Gastrocnemius medialis (tissue), 4 donors: ENCODE data around the gene NOD2. TPM values are rescaled to one million over a fixed set of nuclear protein-coding genes. Genes with fewer than 3 reads are reported as not detected.

Experiments used
- ATAC-seq, 2 donors: fragments of 150-250 bp; one replicate each; pipeline ENCODE4 v1.9.1; 2016
- DNase-seq, 2 donors: peaks; one replicate each; pipeline ENCODE4 v3.0.0-alpha.2; 2019
- H3K27ac ChIP-seq, 4 donors: fragments of 200-600 bp; sonication (generic); 1 replicate in 1 of 4; 2 replicates in 3 of 4; pipeline ENCODE4 v1.5.1; 2016 to 2018; ENCODE audit warnings: mild to moderate bottlenecking in 2 of 4, moderate library complexity in 1 of 4
- H3K27me3 ChIP-seq, 3 donors: fragments of 200-600 bp; sonication (generic) in 2 of 3; 1 replicate in 1 of 3; 2 replicates in 2 of 3; pipeline versions ENCODE4 v1.5.1 to v1.6.0; 2016 to 2019; ENCODE audit warnings: mild to moderate bottlenecking in 1 of 3, moderate library complexity in 1 of 3
- H3K36me3 ChIP-seq, 2 donors: fragments of 200-600 bp; sonication (generic) in 1 of 2; one replicate each; pipeline ENCODE4 v1.5.1; 2017 to 2018
- H3K4me1 ChIP-seq, 2 donors: fragments of 200-600 bp; sonication (generic) in 1 of 2; one replicate each; pipeline ENCODE4 v1.5.1; 2016 to 2017; ENCODE audit warnings: mild to moderate bottlenecking in 2 of 2
- H3K4me3 ChIP-seq, 4 donors: fragments of 200-600 bp; sonication (generic) in 3 of 4; 1 replicate in 1 of 4; 2 replicates in 3 of 4; pipeline ENCODE4 v1.5.1; 2016 to 2019; ENCODE audit warnings: mild to moderate bottlenecking in 2 of 4
- H3K9me3 ChIP-seq, 3 donors: fragments of 200-600 bp; sonication (generic) in 2 of 3; 1 replicate in 1 of 3; 2 replicates in 2 of 3; pipeline ENCODE4 v1.5.1; 2016 to 2019
- POLR2A ChIP-seq, 2 donors: fragments of 450-650 bp; IDR thresholded peaks; one replicate each; pipeline ENCODE4 v1.6.1; 2017; ENCODE audit warnings: antibody characterized with exemption in 2 of 2, mild to moderate bottlenecking in 2 of 2, moderate library complexity in 2 of 2
- in situ Hi-C, 4 donors: fragments of 200-750 bp; cut with MboI; loops; one replicate each; pipeline versions ENCODE4 v1.15.0 to v1.8.0; 2017; ENCODE audit warnings: low sequenced_read_pairs in 4 of 4
- intact Hi-C: fragments of 100-400 bp; cut with DNase I; formaldehyde crosslinking; loops from one replicate; pipeline ENCODE4 v1.15.1; 2023; ENCODE audit warnings: low total_unique reads
- total RNA-seq, 4 donors: library from RNA; depleted of rRNA; stranded (reverse); fragments of >200 nt; gene quantifications; one replicate each; pipeline versions ENCODE4 v1.1.0 to v1.2.3, GENCODE V29; 2016
- TF ChIP-seq, protein P1 (sequence below), 5 experiments: fragments of 450-650 bp in 3 of 5; fragments of 200-600 bp in 2 of 5; sonication (generic) in 2 of 5; IDR thresholded peaks in 4 of 5; conservative IDR thresholded peaks in 1 of 5; 1 replicate in 4 of 5; 2 replicates in 1 of 5; pipeline ENCODE4 v1.5.1; 2016 to 2019; ENCODE audit warnings: antibody characterized with exemption in 5 of 5, mild to moderate bottlenecking in 3 of 5, moderate library complexity in 3 of 5

Gene NOD2
- total RNA-seq, 4 donors from 2014 or later, result 0.27 to 2.1 (median 1.7) TPM

DNA sequence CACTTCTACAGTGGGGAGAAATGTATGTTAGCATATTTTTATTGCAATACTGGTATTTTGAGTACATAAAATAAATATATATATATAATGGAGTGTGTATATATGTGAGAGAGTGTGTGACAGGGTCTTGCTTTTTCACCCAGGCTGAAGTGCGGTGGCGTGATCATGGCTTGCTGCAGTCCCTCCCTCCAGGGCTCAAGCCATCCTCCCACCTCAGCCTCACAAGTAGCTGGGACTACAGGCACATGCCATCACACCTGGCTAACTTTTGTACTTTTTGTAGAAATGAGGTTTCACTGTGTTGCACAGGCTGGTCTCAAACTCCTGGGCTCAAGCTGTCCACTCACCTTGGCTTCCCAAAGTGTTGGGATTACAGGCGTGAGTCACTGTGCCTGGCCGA lies 52.5 kb downstream of the NOD2 start:
- in situ Hi-C loops (loop anchor here in 1 of 4 donors (5.0 kb wide), 1 partner anchor 49 kb away; no protein-coding TSS in a partner anchor), intact Hi-C loops (loop anchor here (10.0 kb wide), 1 partner anchor 681 kb away; the partner anchor contains the start of gene HEATR3)
- no peaks in the 10 kb centered on the region for H3K9me3 ChIP-seq
- peak overlapping the region; percentile 0 to 99 (median 91) for H3K27ac ChIP-seq
- H3K4me3 ChIP-seq, result no peak overlapping the region
- DNase-seq, result no peak
- H3K4me1 ChIP-seq, result peaks cover 52 to 66% of the 10 kb centered on the region in 2 donors
- TF ChIP-seq, protein P1, sequence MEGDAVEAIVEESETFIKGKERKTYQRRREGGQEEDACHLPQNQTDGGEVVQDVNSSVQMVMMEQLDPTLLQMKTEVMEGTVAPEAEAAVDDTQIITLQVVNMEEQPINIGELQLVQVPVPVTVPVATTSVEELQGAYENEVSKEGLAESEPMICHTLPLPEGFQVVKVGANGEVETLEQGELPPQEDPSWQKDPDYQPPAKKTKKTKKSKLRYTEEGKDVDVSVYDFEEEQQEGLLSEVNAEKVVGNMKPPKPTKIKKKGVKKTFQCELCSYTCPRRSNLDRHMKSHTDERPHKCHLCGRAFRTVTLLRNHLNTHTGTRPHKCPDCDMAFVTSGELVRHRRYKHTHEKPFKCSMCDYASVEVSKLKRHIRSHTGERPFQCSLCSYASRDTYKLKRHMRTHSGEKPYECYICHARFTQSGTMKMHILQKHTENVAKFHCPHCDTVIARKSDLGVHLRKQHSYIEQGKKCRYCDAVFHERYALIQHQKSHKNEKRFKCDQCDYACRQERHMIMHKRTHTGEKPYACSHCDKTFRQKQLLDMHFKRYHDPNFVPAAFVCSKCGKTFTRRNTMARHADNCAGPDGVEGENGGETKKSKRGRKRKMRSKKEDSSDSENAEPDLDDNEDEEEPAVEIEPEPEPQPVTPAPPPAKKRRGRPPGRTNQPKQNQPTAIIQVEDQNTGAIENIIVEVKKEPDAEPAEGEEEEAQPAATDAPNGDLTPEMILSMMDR (IDR thresholded peaks at IDR 0.05 in 4 of 5, conservative IDR thresholded peaks at IDR 0.05 in 1 of 5), result no peak
- no peak for TF ChIP-seq POLR2A (IDR thresholded peaks at IDR 0.05)
- ATAC-seq, result no peak
- H3K27me3 ChIP-seq, result no peaks in the 10 kb centered on the region
- H3K36me3 ChIP-seq, result peaks cover 0 to 12% of the 10 kb centered on the region in 2 donors

DNA sequence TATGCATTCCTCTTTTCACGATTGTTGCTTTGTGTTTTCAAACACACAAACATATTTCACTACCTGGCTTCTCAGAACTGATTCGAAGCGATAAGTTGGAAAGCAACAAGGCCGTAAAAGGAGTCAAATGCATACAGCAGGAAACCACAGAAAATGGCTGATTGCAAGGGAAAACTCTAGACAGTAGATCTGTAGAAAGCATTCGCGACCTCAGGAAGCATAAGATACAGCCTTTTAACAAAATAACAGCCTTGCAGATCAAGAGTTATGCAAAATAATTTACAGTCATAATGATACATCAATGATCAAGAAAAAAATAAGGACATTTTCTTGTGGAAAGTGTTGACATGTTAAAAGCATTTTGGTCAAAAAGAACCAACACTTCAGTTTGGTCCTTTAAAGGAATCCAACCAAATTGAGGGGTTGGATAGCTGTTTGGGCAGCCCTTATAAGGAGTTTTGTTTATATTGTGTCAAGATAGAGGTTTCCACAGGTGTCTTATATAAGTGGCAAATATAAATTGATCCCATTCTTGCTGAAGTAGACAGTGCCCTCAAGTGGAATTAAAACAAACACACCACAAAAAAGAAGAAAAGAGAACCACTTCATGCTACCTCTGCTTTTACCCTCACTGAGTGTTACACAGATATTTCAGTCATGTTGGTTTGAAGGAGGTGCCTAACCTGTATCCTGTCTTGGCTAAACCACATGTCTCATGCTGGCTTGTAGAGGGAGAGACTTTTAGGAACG lies 54.0 kb downstream of the NOD2 start:
- in situ Hi-C loops (loop anchor here in 1 of 4 donors (5.0 kb wide), 1 partner anchor 50 kb away; no protein-coding TSS in a partner anchor), intact Hi-C loops (loop anchor here (10.0 kb wide), 1 partner anchor 683 kb away; the partner anchor contains the start of gene HEATR3)
- H3K36me3 ChIP-seq, result peaks cover 0 to 22% of the 10 kb centered on the region in 2 donors

DNA sequence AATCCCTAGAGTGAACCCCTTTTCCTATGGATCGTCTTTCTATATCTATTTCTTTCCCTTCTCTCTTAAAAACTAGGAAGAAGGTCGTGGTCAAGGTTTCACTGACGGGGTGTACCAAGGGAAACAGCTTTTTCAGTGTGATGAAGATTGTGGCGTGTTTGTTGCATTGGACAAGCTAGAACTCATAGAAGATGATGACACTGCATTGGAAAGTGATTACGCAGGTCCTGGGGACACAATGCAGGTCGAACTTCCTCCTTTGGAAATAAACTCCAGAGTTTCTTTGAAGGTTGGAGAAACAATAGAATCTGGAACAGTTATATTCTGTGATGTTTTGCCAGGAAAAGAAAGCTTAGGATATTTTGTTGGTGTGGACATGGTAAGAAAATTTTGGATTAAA lies 58.1 kb downstream of the NOD2 start:
- H3K27ac ChIP-seq, result peak overlapping the region in 2 of 4 donors; percentile 0 to 14
- H3K4me3 ChIP-seq, result no peak overlapping the region
- H3K27me3 ChIP-seq, result no peaks in the 10 kb centered on the region
- ATAC-seq (peak in 1 of 2 donors; percentile 55), DNase-seq (no peak)
- H3K36me3 ChIP-seq, result peaks cover 0 to 43% of the 10 kb centered on the region in 2 donors
- H3K9me3 ChIP-seq, result no peaks in the 10 kb centered on the region
- peaks cover 28 to 38% of the 10 kb centered on the region in 2 donors for H3K4me1 ChIP-seq
- intact Hi-C loops (no loop called here), in situ Hi-C loops (no loop called here)
- TF ChIP-seq POLR2A (IDR thresholded peaks at IDR 0.05), result peak in 1 of 2 donors; percentile 11
- TF ChIP-seq, protein P1 (IDR thresholded peaks at IDR 0.05 in 4 of 5, conservative IDR thresholded peaks at IDR 0.05 in 1 of 5), result no peak

More for the DNA sequence above, 54.0 kb downstream of the NOD2 start:
- TF ChIP-seq, protein P1 (IDR thresholded peaks at IDR 0.05 in 4 of 5, conservative IDR thresholded peaks at IDR 0.05 in 1 of 5), result peak in 4 of 5 experiments; percentile 33 to 45 (median 40)
- TF ChIP-seq POLR2A (IDR thresholded peaks at IDR 0.05), result no peak
- ATAC-seq (peak; percentile 34 to 68), DNase-seq (no peak)
- peak overlapping the region in 3 of 4 donors; percentile 36 to 99 (median 53) for H3K27ac ChIP-seq
- H3K9me3 ChIP-seq, result no peaks in the 10 kb centered on the region
- H3K4me3 ChIP-seq, result no peak overlapping the region
- peaks cover 48 to 69% of the 10 kb centered on the region in 2 donors for H3K4me1 ChIP-seq
- no peaks in the 10 kb centered on the region for H3K27me3 ChIP-seq

DNA sequence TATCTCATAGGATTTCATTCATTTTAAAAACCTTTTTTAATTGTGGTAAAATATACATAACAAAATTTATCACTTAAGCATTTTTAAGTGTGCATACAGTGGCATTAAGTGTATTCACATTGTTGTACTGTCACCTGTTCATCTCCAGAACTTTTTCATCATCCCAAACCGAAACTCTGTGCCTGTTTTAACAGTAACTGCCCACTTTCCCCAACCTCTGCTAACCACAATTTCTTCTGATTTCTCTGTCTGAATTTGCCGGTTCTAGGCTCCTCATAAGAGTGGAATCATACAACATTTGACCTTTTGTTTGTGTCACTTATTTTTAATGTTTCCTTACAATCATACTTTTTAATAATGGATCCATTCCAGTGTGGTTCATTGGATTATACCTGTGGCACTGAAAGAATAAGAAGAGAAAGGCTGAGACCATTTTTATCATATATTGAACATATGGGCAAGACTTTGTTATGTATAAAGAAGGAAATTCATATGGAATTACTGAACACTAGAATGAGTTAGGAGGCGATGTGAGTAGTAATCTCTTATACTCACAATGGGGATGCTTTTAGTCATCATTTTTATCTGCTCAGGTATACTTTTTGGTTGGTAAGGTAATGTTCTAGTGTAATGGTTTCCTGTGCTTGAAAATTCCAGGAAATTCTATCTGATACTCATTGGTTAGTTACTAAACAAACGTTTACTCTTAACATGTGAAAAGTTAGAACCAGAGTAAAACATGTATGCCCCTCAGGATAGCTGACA lies 59.2 kb downstream of the NOD2 start:
- in situ Hi-C loops, result no loop called here
- intact Hi-C loops, result no loop called here
- peaks cover 0 to 43% of the 10 kb centered on the region in 2 donors for H3K36me3 ChIP-seq

More for the DNA sequence above, 59.2 kb downstream of the NOD2 start:
- Histone ChIP-seq H3K4me3 (no peak overlapping the region), H3K27me3 (no peaks in the 10 kb centered on the region), H3K9me3 (no peaks in the 10 kb centered on the region), H3K27ac (peak overlapping the region in 2 of 4 donors; percentile 7 to 33), H3K4me1 (peaks cover 17 to 38% of the 10 kb centered on the region in 2 donors)
- ATAC-seq (no peak), DNase-seq (no peak)
- TF ChIP-seq POLR2A (IDR thresholded peaks at IDR 0.05), result no peak
- TF ChIP-seq, protein P1 (IDR thresholded peaks at IDR 0.05 in 4 of 5, conservative IDR thresholded peaks at IDR 0.05 in 1 of 5), result no peak
